NAMALWA (cell line): Measurements from ENCODE around the gene RANBP6.
A peak's percentile ranks its signal among the peaks of the same experiment; 100 is the strongest.
"Not testable (repeated sequence)": the region's sequence is repeated elsewhere in the genome, so short reads cannot be mapped to it uniquely, and the experiment has no call there.

Experiments used
- DNase-seq: peaks from one replicate; pipeline ENCODE4 v3.0.0-alpha.2; 2015; ENCODE audit warnings: low spot score

RANBP6 gene

DNA sequence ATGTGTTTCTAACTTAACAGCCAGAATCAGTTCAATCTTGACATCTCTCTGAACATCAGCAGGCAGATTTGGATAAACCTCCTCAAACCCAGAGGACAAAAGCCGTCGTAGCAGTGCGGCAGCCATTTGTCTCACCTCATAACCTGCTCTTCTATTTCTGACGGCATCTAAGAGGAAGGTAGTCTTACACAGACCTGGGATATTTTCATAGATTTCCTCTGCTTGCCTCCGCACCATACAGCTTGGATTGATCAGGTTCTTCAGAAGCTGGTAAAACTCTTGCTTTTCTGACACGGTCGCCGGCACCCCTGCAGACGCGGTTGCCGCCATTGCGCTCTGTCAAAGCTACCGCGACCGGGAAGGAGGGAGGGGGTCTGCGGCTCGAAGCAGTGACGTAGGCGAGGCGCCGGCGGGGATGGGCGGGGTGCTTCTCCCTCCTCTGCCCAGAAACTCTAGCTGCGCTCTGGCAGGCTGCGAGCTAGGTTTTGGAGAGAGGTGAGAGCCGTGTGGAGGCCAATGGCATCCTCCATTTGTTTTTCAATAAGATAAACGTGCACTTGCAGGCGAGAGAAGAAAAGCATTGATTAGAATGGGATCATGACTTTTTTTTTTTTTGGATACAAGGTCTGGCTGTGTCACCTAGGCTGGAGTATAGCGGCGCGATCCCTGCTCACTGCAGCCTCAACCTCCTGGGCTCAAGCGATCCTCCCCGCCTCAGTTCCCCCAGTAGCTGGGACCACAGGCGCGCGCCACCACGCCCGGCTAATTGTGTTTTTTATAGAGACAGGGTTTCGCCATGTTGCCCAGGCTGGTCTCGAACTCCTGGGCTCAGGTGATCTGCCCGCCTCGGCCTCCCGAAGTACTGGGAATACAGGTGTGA lies at the start of gene RANBP6:
TSS of gene RANBP6 (minus strand) at position 347 of the 880 bp plus-strand sequence. CDS start at position 330, 17 bp downstream.
- DNase-seq: peak; percentile 90

DNA sequence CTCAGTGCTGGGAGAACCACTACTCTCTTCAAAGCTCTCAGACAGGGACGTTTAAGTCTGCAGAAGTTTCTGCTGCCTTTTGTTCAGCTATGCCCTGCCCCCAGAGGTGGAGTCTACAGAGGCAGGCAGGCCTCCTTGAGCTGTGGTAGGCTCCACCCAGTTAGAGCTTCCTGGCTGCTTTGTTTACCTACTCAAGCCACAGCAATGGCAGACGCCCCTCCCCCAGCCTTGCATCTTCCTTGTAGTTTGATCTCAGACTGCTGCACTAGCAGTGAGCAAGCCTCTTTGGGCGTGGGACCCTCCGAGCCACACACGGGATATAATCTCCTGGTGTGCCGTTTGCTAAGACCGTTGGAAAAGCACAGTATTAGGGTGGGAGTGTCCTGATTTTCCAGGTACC lies 47.7 kb upstream of the RANBP6 start:
- DNase-seq: not testable (repeated sequence)

DNA sequence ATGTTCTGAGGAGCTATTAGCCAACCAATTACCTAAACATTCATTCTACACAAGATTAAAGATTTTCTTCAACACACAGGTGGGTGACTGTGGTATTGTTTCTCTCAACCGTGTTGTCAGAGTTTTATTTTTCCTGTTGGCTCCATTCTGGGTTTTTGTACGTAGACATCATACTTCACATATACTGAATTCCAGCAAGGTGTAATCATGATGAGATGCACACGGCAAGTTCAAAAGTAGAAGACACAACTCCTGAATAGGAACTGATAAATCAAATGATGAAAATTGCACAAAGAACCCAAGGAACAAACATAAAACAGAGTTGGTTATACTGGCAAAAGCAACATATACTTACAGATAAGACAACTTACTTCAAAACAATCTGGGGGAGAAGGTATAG lies 40.2 kb upstream of the RANBP6 start:
- DNase-seq: no peak

DNA sequence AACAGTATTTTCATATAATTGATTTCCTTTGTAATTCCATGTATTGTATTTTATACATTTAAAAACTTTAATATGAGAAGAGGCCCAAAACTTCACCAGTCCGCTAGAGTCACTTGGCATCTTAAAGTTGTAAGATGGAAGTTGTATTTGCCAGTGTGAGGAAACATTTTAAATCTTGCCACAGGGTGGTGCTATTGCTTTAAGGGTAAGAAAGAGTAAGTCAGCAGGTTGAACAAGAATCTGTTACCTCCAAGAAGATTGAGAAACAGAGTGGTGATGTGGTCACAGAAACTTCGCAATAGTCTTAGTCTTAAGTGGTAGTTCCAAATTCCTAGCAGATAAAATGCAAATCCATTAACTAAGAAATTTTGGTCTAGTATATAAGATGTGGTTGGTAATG lies 39.8 kb upstream of the RANBP6 start:
- peak; percentile 92 for DNase-seq

DNA sequence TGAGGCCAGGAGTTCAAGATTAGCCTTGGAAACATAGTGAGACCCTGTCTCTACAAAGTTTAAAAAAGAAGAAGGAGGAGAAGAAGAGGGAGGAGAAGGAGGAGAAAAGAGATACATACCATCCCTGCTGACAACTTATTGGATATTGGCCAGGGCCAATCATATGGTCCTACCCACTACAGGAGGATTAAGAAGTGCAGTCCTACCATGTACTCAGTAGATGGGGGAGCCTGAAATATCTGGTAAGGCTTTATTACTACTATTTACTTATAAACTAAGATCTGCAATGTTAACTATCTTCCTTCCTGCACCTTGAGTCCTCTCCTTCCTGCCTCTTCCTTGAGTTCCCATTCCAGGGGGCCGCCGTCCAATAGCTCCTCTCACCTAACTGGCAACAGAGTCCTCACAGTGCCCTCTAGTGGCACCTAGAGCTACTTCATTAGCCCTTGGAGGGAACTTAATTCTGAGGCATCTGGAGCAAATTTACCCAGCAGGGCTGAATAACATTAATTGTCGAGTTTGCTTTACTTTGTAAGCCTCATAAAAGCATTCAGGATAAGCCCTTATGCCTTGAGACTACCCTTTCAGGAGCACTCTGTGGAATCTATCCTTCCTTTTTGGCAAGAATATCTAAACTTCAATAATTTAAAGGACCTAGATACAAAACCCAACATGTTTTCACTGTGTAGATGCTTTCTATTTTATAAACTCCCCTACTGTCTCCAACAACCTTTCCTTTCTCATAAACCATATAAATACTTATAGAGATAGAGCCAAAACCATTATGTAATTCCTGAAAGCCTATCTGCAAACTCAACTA lies 39.1 kb upstream of the RANBP6 start:
- DNase-seq: peak; percentile 83

DNA sequence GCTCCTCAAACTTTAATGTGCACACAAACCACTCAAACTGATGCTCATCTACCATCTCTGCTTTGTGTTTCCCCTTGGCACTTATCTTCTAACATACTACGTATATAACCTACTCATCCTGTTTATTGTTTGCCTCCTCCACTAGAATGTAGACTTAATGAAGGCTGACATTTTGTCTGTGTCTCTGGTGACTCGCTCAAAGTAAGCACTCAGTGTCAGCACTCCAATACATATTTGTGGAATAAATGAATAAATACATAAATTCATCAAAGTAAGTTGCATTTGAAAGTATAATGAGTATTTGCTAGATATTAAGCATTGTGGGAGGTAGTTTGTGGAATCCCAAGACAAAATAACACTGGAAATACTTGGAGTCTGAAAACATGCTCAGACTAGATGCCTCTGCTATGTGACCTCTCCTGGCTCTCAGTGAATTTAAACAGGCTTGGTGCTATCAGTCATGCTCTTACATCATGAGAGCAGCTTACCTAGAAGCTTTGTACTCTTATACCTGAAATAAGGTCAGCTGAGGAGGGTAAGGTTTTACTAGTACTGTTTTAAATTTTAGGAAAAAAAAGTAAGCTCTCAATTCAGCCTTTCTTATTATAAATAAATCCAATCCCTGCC lies 37.0 kb upstream of the RANBP6 start:
- DNase-seq: no peak

DNA sequence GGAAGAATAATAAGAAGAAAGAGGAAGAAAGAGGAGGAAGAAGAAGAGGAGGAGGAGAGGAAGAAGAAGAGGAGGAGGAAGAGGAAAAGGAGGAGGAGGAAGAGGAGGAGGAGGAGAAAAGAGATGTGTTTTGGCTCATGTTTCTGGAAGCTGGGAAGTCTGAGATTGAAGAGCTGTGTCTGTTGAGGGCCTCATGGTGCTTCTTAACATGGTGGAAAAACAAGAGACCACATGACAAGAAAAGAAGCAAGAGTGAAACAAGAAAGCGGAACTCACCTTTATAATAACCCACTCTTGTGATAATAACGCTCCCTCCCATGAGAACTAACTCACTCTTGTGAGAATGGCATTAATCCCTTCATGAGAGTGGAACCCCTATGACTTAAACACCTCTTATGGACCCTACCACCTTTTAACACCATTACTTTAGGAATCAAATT lies 36.1 kb upstream of the RANBP6 start:
- peak; percentile 60 for DNase-seq

DNA sequence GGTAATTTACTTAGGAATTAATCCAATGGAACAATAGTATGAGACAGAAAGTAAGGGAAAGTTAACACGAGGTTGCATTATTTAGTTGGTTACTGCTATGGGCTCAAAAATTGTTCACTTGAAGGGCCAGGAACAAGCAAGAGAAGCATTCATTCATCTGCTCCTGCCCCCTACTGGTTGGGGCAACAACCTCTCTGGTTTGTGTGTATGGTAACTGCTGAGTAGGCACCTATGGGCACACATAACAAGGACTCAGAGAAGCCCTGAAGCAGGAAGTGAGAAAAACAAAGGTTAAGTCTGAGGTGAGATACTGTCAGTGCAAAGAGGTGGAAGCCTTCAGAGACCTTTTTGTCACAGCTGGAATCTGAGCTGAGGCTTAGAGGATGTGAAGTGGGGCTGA lies 34.4 kb upstream of the RANBP6 start:
- peak; percentile 59 for DNase-seq

DNA sequence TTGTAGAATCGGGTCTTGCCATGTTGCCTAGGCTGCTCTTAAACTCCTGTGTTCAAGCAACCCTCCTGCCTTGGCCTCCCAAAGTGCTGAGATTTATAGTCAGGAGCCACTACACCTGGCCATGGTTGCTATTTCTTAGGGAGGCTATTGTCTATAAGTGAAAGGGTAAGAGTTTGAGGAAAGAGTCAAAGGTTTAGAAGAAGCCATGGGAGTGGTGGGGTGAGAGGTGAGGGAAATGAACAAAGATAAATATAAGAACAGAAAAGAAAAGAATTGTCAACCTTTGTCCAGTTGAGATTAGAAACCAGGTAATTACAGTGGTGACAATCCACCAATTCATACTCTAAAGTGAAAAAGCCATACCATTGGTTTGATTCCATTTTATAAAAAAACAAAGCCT lies 32.6 kb upstream of the RANBP6 start:
- DNase-seq: no peak

DNA sequence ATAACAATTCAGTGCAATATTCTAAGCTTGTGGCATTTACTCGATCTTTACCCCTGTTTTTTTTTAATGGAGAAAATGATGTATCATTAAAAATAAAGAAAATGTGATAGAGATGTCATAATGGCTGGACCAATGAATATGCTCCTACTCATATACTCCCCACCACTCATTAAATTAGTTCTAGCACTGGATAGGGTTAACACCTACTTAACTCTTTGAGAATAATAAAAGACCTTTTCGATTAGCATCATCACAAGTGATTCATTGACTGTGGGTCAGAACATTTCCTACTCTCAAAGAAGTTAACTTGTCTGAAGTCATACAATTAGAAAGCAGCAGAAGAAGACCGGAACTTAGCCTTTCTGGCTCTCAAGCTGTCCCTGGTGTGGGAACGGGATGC lies 31.6 kb upstream of the RANBP6 start:
- no peak for DNase-seq

DNA sequence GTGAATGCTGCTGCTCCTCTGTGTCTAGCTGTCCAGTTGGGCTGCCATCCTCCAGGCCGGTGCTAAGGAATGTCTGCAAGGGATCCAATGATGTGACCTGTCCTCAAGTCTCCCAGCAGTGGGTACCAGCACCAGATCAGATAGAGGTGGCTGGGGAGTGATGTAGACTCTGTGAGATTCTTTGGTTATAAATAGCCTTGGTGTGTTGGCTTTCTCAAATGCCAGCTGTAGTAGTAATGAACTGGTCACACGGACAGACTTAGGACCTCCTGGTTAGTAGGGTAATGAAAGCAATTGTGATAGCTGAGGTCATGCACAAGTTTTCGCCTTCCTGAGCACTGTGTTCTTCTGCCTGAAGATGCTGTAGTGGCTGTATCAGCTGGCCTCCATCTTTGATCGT lies 29.9 kb upstream of the RANBP6 start:
- DNase-seq: no peak

DNA sequence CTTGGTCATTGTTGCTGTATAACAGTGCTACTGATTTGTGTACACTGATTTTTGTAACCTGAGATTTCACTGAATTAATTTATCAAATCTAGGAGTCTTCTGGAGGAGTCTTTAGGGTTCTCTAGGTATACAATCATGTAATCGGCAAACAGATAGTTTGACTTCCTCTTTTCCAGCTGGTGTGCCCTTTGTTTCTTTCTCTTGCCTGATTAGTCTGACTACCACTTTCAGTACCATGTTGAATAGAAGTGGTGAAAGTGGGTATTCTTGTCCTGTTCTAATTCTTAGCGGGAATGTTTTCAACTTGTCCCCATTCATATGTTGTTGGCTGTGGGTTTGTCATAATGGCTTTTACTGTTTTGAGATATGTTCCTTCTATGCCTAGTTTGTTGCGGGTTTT lies 24.7 kb upstream of the RANBP6 start:
- no peak for DNase-seq

DNA sequence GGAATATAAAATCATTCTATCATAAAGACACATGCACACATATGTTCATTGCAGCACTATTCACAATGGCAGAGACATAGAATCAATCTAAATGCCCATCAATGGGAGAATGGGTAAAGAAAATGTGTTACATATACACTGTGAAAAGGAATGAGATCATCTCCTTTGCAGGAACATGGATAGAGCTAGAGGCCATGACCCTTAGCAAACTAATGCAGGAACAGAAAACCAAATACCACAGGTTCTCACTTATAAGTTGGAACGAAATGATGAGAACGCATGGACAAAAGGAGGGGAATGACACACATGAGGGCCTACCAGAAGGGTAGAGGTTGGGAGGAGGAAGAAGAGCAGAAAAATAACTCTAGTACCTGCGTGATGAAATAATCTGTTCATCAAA lies 21.0 kb upstream of the RANBP6 start:
- DNase-seq: no peak

DNA sequence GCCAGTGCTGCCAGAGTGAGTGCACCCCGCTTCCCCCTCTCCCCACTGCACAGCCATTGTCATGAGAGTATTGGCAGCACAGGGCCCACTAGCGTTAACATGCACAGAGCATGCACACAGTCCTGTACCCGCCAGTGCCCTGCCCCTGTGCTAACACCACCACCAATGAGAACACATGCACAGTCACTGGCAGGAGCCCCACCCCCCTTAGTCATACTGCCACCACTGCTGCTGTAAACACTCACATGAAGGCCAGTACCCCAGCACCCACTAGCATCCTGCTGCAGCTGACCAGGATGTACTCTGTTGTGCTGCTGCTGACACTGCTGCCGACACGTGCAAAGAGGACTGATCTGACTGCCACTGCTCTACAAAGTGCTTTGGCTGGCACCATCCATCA lies 19.5 kb upstream of the RANBP6 start:
- no peak for DNase-seq

DNA sequence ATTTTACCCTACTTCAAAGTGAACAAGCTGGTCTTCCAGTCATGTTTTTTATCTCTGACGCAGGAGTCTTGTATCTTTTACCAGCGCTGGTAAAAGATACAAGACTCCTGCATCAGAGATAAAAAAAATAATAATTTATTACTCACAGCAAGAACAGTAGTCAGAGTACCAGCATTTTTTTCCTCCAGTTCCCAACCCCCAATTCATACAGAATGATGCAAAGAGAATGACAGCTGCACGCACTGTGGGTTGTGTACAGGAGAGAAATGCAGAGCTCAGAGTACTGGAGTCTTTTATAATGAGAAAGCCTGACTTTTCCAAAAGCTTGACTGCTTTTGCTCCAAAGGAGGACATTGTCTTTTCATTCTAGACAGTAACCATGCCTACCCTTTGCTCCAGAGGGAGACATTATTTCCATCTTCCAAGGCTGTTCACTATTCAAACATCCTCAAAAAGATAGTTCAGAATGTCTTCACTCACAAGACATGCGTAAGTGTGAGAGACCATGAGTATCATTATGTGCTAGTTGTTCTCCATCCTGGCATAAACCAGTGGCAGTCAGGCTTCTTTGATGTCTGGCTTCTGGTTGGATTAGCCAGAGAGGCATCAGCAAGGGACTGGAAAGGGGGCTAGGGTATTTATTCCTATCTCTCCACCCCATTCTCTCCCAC lies 14.3 kb upstream of the RANBP6 start:
- DNase-seq: no peak

DNA sequence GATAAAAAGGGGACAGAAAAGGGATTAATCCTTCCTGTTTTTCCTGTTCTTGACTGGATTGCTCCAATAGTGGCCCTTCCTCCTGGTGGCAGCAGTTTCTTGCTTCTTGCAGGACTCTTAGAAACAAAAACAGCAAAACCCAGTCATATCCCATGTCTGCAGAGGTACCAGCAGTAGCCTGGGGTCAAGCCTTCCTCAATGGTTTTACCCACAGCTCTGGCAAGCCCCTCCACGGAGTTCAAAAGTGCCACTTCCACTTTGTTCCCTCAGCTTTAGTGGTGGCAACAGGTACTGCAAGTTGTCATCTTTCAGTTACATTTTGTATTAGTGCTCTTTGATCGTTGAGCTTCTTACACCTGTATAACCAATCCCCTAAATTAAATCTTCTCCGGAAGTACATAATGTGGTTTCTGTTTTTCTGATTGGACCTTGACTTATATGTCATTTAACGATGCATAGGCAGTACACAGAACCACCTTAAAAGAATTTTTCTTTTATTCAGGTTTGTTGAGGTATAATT lies 8.7 kb upstream of the RANBP6 start:
- peak; percentile 77 for DNase-seq

DNA sequence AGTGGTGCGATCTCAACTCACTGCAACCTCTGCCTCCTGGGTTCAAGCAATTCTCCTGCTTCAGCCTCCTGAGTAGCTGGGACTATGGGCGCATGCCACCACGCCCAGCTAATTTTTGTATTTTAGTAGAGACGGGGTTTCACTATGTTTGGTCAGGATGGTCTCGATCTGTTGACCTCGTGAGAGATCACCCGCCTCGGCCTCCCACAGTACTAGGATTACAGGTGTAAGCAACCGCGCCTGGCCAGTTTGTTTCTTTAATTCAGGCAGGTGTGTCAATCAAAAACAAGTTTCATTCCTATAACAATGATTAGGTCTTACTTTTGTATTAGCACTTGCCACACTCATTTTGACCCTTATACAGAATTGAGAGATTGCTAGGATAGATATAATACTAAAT lies 1.6 kb upstream of the RANBP6 start:
- DNase-seq: not testable (repeated sequence)

DNA sequence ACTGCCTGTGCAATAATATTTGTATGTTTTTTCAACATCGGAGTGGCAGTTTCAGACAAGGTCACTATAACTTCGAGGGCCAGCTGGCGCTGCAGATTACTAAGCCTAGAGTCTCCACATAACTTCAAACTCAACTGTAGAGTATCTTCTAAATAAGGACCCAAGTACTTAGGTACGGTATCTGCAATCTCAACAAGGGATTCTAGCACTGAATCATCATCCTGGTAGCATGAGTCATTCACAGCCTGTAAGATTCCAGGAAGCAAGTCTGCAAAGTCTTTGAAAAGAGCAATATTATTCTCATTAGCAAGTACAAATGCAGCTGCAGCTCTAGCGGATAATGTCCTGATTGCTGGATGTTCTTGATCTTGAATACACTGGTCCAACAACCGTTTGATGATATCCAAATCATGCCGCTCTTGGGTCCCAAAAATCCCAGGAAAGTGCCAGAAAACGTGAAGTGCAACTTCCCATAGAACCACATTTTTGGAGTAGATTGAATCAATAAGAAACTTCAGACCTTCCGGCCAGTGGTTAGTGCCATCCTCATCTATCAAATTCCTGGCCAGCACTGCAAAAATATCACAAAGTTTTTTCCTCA lies 654 bp downstream of the RANBP6 start:
- DNase-seq: no peak

DNA sequence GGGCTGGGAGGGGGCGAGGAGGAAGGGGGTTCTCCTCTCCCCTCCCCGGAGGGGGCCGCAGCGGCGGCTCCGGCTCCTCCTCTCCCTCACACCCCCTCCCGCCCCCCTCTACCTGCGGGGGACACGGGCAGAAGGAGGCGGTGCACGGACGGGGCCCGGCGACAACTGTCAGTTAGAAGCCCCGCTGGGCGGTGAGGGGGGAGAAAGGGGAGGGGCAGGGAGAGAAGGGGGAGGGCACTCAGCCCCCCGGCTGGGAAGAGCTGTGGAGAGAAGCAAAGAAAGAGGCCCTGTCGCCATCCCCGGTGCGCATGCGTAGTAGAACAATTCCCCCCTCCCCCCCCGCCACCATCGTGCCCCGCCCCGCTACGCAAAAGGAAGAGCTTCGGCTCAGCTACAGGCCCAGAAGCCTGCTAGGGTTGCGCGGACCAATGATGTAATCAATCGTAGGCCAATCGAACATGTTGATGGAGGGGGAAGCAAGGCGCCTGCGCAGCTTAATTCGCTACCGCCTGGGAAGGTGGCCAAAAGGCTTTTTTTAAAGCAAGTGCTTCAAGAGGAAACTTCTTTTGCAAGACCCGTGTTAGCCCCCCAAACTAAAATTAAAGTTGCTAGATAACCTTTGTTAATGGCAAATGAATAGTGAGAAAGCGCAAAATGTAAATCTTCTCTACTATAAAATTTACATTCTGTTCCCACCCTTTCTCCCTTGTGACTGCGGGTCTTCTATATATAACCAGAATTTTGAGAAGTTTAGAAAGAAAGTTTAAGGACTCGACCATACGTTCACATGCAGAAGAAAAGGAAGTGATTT lies 7.0 kb downstream of the RANBP6 start:
- DNase-seq: peak; percentile 99

DNA sequence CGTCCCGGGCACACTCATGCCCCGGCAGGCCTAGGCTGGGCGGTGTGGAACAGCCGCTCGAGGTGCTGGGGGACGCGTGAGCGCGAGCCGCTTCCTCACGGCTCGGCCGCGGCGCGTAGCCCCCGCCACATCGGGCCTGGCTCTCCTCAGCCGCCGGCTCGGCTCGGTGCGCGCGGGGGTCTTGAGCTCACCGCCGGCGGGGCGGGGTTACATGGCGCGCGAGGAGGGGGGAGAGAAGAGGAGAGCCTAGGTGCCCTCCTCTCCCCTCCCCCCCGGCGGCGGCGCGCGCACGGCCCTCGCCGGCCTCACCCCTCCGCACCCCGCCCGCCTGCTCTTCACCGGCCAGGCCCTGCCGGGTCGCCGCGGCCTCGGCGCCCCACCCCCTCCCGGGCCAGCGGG lies 7.7 kb downstream of the RANBP6 start:
- DNase-seq: peak; percentile 80
